HepG2 (cell line): Measurements from ENCODE around the gene SHISA6. TPM values are rescaled to one million over a fixed set of nuclear protein-coding genes. Genes with fewer than 3 reads are reported as not detected.

Experiments
- ATAC-seq: fragments of 200-7000 bp; cut with Tn5 transposase; 3 replicates; pipeline ENCODE4 v1.9.1; 2020; ENCODE audit warnings: mild to moderate bottlenecking, moderate library complexity
- BruUV-seq: library from RNA; stranded (reverse); fragments of 400-500 nt; replicated peaks from 2 replicates; lab custom pipeline; 2021; lab: Mats Ljungman, UMichigan
- CTCF ChIA-PET: fragments of 300-600 bp; formaldehyde crosslinking; extraction: SDS; loops from one replicate; lab custom pipeline; 2021; ENCODE audit warnings: low total read pairs, inconsistent platforms, low intra/inter-chr PET ratio; lab: Yijun Ruan, JAX
- POLR2A ChIA-PET: fragments of 350-600 bp; sonication (Branson Sonifier 250); formaldehyde crosslinking; loops from one replicate; lab custom pipeline; 2020; ENCODE audit warnings: antibody characterized with exemption, inconsistent platforms; lab: Yijun Ruan, JAX
- DNase-seq: peaks from one replicate; pipeline ENCODE4 v3.0.0-alpha.2; 2015; ENCODE audit warnings: low spot score
- FAIRE-seq: peaks from 3 replicates; lab custom pipeline; 2011; peaks lifted over from hg19 to GRCh38; lab: Jason Lieb, UNC
- H2AFZ ChIP-seq: one replicate; pipeline ENCODE4 v1.6.1; 2011; ENCODE audit warnings: low read length, inconsistent platforms
- H3K27ac ChIP-seq: fragments of 300-600 bp; 3 replicates; pipeline ENCODE4 v1.8.0; 2011; ENCODE audit warnings: mixed run types, mild to moderate bottlenecking, mixed read lengths, low read length, inconsistent platforms; ENCODE audit not compliant: insufficient read depth; ENCODE audit errors: extremely low read length
- H3K27me3 ChIP-seq, 2 experiments: fragments of 200-600 bp in 1 of 2; 2 replicates in 1 of 2; 3 replicates in 1 of 2; pipeline versions ENCODE4 v1.6.0 to v1.8.0; 2011; ENCODE audit warnings: low read length in 2 of 2, mild to moderate bottlenecking in 2 of 2, moderate library complexity in 2 of 2, inconsistent platforms in 1 of 2; ENCODE audit not compliant: insufficient read depth in 2 of 2, control insufficient read depth in 1 of 2
- H3K36me3 ChIP-seq, 2 experiments: fragments of 200-600 bp in 1 of 2; replicated peaks in 1 of 2; 2 replicates in 1 of 2; 3 replicates in 1 of 2; pipeline versions ENCODE4 v1.5.1 to v1.8.0; 2011; ENCODE audit warnings: low read length in 2 of 2, inconsistent platforms in 1 of 2; ENCODE audit not compliant: insufficient read depth in 2 of 2, control insufficient read depth in 1 of 2
- H3K4me1 ChIP-seq: 2 replicates; pipeline ENCODE4 v1.5.1; 2012; ENCODE audit warnings: low read length, inconsistent platforms; ENCODE audit not compliant: insufficient read depth
- H3K4me2 ChIP-seq: 2 replicates; pipeline ENCODE4 v1.6.0; 2011; ENCODE audit warnings: low read depth, low read length, inconsistent platforms
- H3K4me3 ChIP-seq, 3 experiments: fragments of 200-600 bp in 1 of 3; sonication (generic), shearing (Covaris generic) in 1 of 3; replicated peaks in 1 of 3; 2 replicates each; pipeline ENCODE4 v1.5.1; 2011 to 2016; ENCODE audit warnings: low read length in 3 of 3, inconsistent platforms in 2 of 3, low read depth in 2 of 3, mild to moderate bottlenecking in 2 of 3, control low read depth in 1 of 3, mixed read lengths in 1 of 3; ENCODE audit not compliant: insufficient read depth in 1 of 3
- H3K79me2 ChIP-seq: one replicate; pipeline ENCODE4 v1.6.1; 2011; ENCODE audit warnings: low read length, inconsistent platforms; ENCODE audit not compliant: insufficient read depth
- H3K9ac ChIP-seq: 2 replicates; pipeline ENCODE4 v1.6.0; 2011; ENCODE audit warnings: mild to moderate bottlenecking, low read depth, low read length, inconsistent platforms; ENCODE audit not compliant: insufficient read depth
- H3K9me3 ChIP-seq: 2 replicates; pipeline ENCODE4 v1.5.1; 2012; ENCODE audit warnings: mild to moderate bottlenecking, low read length
- H4K20me1 ChIP-seq: 2 replicates; pipeline ENCODE4 v1.6.0; 2011; ENCODE audit warnings: inconsistent platforms, mild to moderate bottlenecking, low read length, moderate library complexity; ENCODE audit not compliant: insufficient read depth
- ARID3A ChIP-seq: IDR thresholded peaks from 2 replicates; pipeline ENCODE4 v1.6.1; 2012; ENCODE audit warnings: low read depth, low read length, improper control_type of control experiment
- BCL6 ChIP-seq: IDR thresholded peaks from 2 replicates; pipeline ENCODE4 v1.6.1; 2016; ENCODE audit warnings: missing genetic modification reagents, missing compliant biosample characterization
- EED ChIP-seq: sonication (generic); formaldehyde crosslinking; IDR thresholded peaks from 2 replicates; pipeline ENCODE4 v1.5.0; 2020; ENCODE audit warnings: mild to moderate bottlenecking, missing genetic modification reagents
- NCOA1 ChIP-seq: sonication (generic); formaldehyde crosslinking; IDR thresholded peaks from 2 replicates; pipeline ENCODE4 v1.9.0; 2021; ENCODE audit warnings: missing genetic modification reagents
- NKX3-1 ChIP-seq: sonication (generic); formaldehyde crosslinking; IDR thresholded peaks from 2 replicates; pipeline ENCODE4 v1.5.0; 2020; ENCODE audit warnings: missing genetic modification reagents
- PAF1 ChIP-seq: IDR thresholded peaks from 2 replicates; pipeline ENCODE4 v1.6.1; 2016; ENCODE audit warnings: missing genetic modification reagents, missing compliant biosample characterization
- PATZ1 ChIP-seq: sonication (generic); formaldehyde crosslinking; IDR thresholded peaks from 2 replicates; pipeline ENCODE4 v1.4.0; 2020; ENCODE audit warnings: missing genetic modification reagents
- POLR2G ChIP-seq: fragments of 200-400 bp; formaldehyde crosslinking; IDR thresholded peaks from 2 replicates; pipeline ENCODE4 v1.6.1; 2018; ENCODE audit warnings: mild to moderate bottlenecking, low read depth, low read length, moderate library complexity
- RAD51 ChIP-seq: fragments of 450-650 bp; IDR thresholded peaks from 2 replicates; pipeline ENCODE4 v1.6.1; 2016; ENCODE audit warnings: borderline replicate concordance
- SALL1 ChIP-seq: sonication (generic); formaldehyde crosslinking; IDR thresholded peaks from 2 replicates; pipeline ENCODE4 v1.8.0; 2022; ENCODE audit warnings: mild to moderate bottlenecking, missing genetic modification reagents
- ZBTB14 ChIP-seq: sonication (generic); formaldehyde crosslinking; IDR thresholded peaks from 2 replicates; pipeline ENCODE4 v1.4.0; 2020; ENCODE audit warnings: missing genetic modification reagents
- ZKSCAN1 ChIP-seq: fragments of 150-350 bp; IDR thresholded peaks from 2 replicates; pipeline ENCODE4 v1.6.1; 2014; ENCODE audit warnings: low read length
- ZKSCAN5 ChIP-seq: sonication (generic); formaldehyde crosslinking; IDR thresholded peaks from 2 replicates; pipeline ENCODE4 v1.5.1; 2020; ENCODE audit warnings: mild to moderate bottlenecking, missing genetic modification reagents
- ZMYM4 ChIP-seq: sonication (generic); formaldehyde crosslinking; IDR thresholded peaks from 2 replicates; pipeline ENCODE4 v1.8.1; 2023; ENCODE audit warnings: mild to moderate bottlenecking, missing genetic modification reagents
- ZNF20 ChIP-seq: sonication (generic); formaldehyde crosslinking; IDR thresholded peaks from 2 replicates; pipeline ENCODE4 v1.4.0; 2020; ENCODE audit warnings: mild to moderate bottlenecking, moderate library complexity, missing genetic modification reagents
- ZNF451 ChIP-seq: sonication (generic); formaldehyde crosslinking; IDR thresholded peaks from 2 replicates; pipeline ENCODE4 v1.5.0; 2020; ENCODE audit warnings: mild to moderate bottlenecking, missing genetic modification reagents
- ZNF468 ChIP-seq: sonication (generic); formaldehyde crosslinking; IDR thresholded peaks from 2 replicates; pipeline ENCODE4 v1.8.0; 2022; ENCODE audit warnings: mild to moderate bottlenecking, moderate library complexity, missing genetic modification reagents
- ZNF749 ChIP-seq: sonication (generic); formaldehyde crosslinking; IDR thresholded peaks from 2 replicates; pipeline ENCODE4 v1.8.0; 2022; ENCODE audit warnings: mild to moderate bottlenecking, missing genetic modification reagents, moderate library complexity, borderline replicate concordance
- WGBS: methylation state at CpG from one replicate; pipeline ENCODE4 v1.1.6; 2017; ENCODE audit warnings: low lambda C conversion rate; 5-methylcytosine and 5-hydroxymethylcytosine counted together
- in situ Hi-C: cut with HindIII; loops from 2 replicates; pipeline ENCODE4 v1.10.0; 2017; ENCODE audit warnings: low pct_unique_long_range_greater_than_20kb; ENCODE audit not compliant: extremely low pct_ligation_motif_present
- intact Hi-C: fragments of 100-400 bp; cut with micrococcal nuclease; formaldehyde crosslinking; loops from one replicate; pipeline ENCODE4 v1.10.0; 2022; ENCODE audit not compliant: unreplicated experiment
- polyA plus RNA-seq, 8 experiments: library from polyadenylated mRNA; depleted of rRNA in 3 of 8; stranded (reverse) in 7 of 8; unstranded in 1 of 8; fragments of >200 nt; fragmentation: Illumina TruSeq in 4 of 8; extraction: Trizol in 4 of 8; gene quantifications; 2 replicates each; pipeline versions ENCODE4 v1.2.1 to v1.2.3, GENCODE V29; 2011 to 2016; ENCODE audit warnings: low read depth in 4 of 8, missing spikeins in 1 of 8, mixed read lengths in 1 of 8; ENCODE audit not compliant: insufficient read depth in 1 of 8
- total RNA-seq, 5 experiments: library from RNA; depleted of rRNA; stranded (reverse); fragments of >200 nt; fragmentation: Illumina TruSeq; extraction: Trizol; gene quantifications; 2 replicates each; pipeline ENCODE4 v1.2.3, GENCODE V29; 2016; ENCODE audit warnings: low read depth in 1 of 5

Gene SHISA6
- total and polyA plus RNA-seq, 2 of the 13 experiments (the other 11 are each of a cell fraction or from before 2014, with no cell fraction given) = not detected

DNA sequence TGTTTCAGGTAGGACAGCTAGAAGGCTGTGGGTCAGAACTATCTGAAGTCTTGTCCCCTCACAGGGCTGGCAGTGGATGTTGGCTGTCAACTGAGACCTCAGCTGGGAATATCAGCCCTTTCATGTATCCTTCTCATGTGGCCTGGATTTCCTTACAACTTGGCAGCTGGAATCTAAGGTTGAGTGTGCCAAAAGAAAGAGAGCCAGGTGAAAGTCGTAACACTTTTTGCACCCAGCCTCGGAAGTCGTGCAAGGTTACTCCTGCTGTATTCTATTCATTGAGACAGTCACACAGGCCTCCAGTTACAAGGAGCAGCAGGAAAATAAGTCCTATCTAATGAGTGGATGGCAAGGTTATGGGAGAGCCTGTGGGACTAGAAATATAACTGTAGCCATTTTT is 304.7 kb downstream of the SHISA6 start:
- Histone ChIP-seq H4K20me1 (no peaks in the 10 kb centered on the region), H3K9me3 (peaks cover 21% of the 10 kb centered on the region), H3K36me3 (no peaks in the 10 kb centered on the region), H3K4me3 (no peak overlapping the region), H3K27me3 (no peaks in the 10 kb centered on the region), H2AFZ (no peak overlapping the region), H3K79me2 (no peaks in the 10 kb centered on the region), H3K27ac (no peak overlapping the region), H3K9ac (no peak overlapping the region), H3K4me2 (no peak overlapping the region), H3K4me1 (no peaks in the 10 kb centered on the region)
- in situ Hi-C loops = no loop called here
- DNase-seq (no peak), ATAC-seq (no peak), FAIRE-seq (no peak)
- 0% methylated on average over 3 of the region's 3 CpGs for WGBS
- intact Hi-C loops = no loop called here
- ChIA-PET CTCF (no interaction called here), POLR2A (no interaction called here)
- TF ChIP-seq ZNF451 (no peak), POLR2G (no peak), RAD51 (no peak), ZKSCAN5 (CRISPR knock-in tag) (no peak), PAF1 (no peak), ZMYM4 (no peak), PATZ1 (CRISPR knock-in tag) (no peak)
- no TSS peak for BruUV-seq

DNA sequence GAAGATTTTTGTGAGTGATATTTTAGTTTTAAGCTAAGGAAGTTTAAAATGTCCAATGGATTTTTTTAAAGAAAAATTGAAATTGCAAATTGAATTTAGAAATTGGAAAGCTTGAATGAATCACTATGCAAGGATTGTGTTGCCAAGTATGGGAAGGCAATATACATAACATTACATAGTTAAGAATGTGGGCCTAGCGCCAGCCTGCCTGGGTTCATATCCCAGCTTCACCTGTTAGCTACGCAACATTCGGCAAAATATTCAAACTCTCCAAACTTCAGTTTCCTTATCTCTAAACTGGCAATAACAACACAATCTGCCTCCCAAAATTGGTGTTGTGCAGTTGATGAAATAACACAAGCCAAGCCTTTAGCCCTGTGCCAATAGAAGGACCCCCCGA is 306.8 kb downstream of the SHISA6 start:
- H3K4me3 ChIP-seq = no peak overlapping the region
- no peak overlapping the region for H3K27ac ChIP-seq
- ATAC-seq (no peak), FAIRE-seq (no peak), DNase-seq (no peak)
- no peaks in the 10 kb centered on the region for H3K4me1 ChIP-seq
- ChIA-PET CTCF (no interaction called here), POLR2A (no interaction called here)
- 63% methylated on average over 4 of the region's 4 CpGs for WGBS
- H3K79me2 ChIP-seq = no peaks in the 10 kb centered on the region
- no peaks in the 10 kb centered on the region for H3K27me3 ChIP-seq
- H4K20me1 ChIP-seq = no peaks in the 10 kb centered on the region
- H2AFZ ChIP-seq = no peak overlapping the region
- BruUV-seq = no TSS peak
- H3K36me3 ChIP-seq = no peaks in the 10 kb centered on the region
- intact Hi-C loops (no loop called here), in situ Hi-C loops (no loop called here)
- H3K9ac ChIP-seq = no peak overlapping the region
- no peak overlapping the region for H3K4me2 ChIP-seq
- H3K9me3 ChIP-seq = no peaks in the 10 kb centered on the region
- TF ChIP-seq ZNF468 (CRISPR knock-in tag) (no peak), SALL1 (no peak), ZKSCAN1 (no peak), BCL6 (no peak), ZNF749 (no peak), ARID3A (no peak), NKX3-1 (CRISPR knock-in tag) (no peak), EED (CRISPR knock-in tag) (no peak), ZNF20 (no peak), ZBTB14 (CRISPR knock-in tag) (no peak), NCOA1 (CRISPR knock-in tag) (no peak)
